NCI-H187 (cell line): Measurements from ENCODE around the gene MYOD1.
A peak's percentile ranks its signal among the peaks of the same experiment; 100 is the strongest.

ENCODE experiments used
- DNase-seq, 2 experiments: peaks; one replicate each; lab custom pipeline; 2025; lab: John Stamatoyannopoulos, UW

MYOD1 gene

GRCh38 chr11:17702876-17703275 is 16.5 kb upstream of the MYOD1 start:
- no peak for DNase-seq

- no peak for DNase-seq
These were observed 15.4 kb upstream of the MYOD1 start for GRCh38 chr11:17703951-17704350.

GRCh38 chr11:17707830-17708229 is 11.5 kb upstream of the MYOD1 start:
- DNase-seq: no peak

GRCh38 chr11:17711836-17712235 is 7.5 kb upstream of the MYOD1 start:
- DNase-seq: no peak

GRCh38 chr11:17713851-17714250 is 5.5 kb upstream of the MYOD1 start:
- no peak for DNase-seq

GRCh38 chr11:17714356-17714854 is 5.0 kb upstream of the MYOD1 start:
- no peak for DNase-seq

GRCh38 chr11:17714870-17715269 is 4.5 kb upstream of the MYOD1 start:
- DNase-seq: no peak

- no peak for DNase-seq
These were observed 2.6 kb upstream of the MYOD1 start for GRCh38 chr11:17716807-17717206.

GRCh38 chr11:17718015-17718414 is 1.4 kb upstream of the MYOD1 start:
- no peak for DNase-seq

GRCh38 chr11:17718510-17718962 is 835 bp upstream of the MYOD1 start:
- no peak for DNase-seq

- DNase-seq: no peak
These were observed 796 bp downstream of the MYOD1 start for GRCh38 chr11:17719938-17720795.

- DNase-seq: no peak
These were observed 1.4 kb downstream of the MYOD1 start for GRCh38 chr11:17720796-17721171.

GRCh38 chr11:17721242-17721999 is 2.0 kb downstream of the MYOD1 start:
- DNase-seq: no peak

GRCh38 chr11:17722000-17722643 is 2.8 kb downstream of the MYOD1 start:
- DNase-seq: no peak

- DNase-seq: no peak
These were observed 4.9 kb downstream of the MYOD1 start for GRCh38 chr11:17724020-17724908.

- DNase-seq: no peak
These were observed 5.8 kb downstream of the MYOD1 start for GRCh38 chr11:17725174-17725573.

GRCh38 chr11:17730137-17730536 is 10.8 kb downstream of the MYOD1 start:
- DNase-seq: no peak

- DNase-seq: peak; percentile 66 to 79
These were observed 11.5 kb downstream of the MYOD1 start for GRCh38 chr11:17730608-17731462.

- no peak for DNase-seq
These were observed 13.9 kb downstream of the MYOD1 start for GRCh38 chr11:17733261-17733660.

- peak; percentile 21 to 65 for DNase-seq
These were observed 15.1 kb downstream of the MYOD1 start, which contains the start of gene KCNC1 for GRCh38 chr11:17734418-17734911. TSS of gene KCNC1 (plus strand) at chr11:17734781. CDS start at chr11:17736003, 1,222 bp downstream.
